ENCODE results near the gene CDC42BPB. TPM values are rescaled to one million over a fixed set of nuclear protein-coding genes. Genes with fewer than 3 reads are reported as not detected.

Gene CDC42BPB
- total and polyA plus RNA-seq, 2 of the 4 experiments (the other 2 are of a cell fraction): 49.1 to 81.4 TPM

DNA sequence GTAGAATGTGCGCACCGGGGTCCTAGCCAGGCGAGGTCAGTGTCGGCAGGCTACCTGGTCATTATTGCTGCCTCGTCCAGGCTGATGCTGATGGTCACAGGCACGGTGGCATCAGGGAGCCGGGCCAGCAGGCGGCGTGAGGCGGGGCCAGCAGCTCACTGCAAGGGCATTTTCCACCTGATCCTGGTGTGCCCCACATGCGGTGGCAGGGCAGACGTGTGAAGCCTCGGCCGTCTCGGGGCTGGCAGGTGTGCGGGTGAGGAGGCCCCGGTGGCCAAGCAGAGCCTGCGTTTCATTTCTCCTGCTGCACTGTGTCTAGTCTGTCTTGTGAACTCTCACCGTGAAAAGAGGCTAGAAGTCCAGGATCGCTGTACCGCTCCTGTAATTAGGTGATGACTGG is 146.9 kb downstream of the CDC42BPB start:
- POLR2A ChIA-PET (ENCODE audit: unreplicated experiment): no interaction called here
- no peak overlapping the region for H2BK120ac ChIP-seq (ENCODE audit: low read depth, low read length)
- 0 out of 2 replicates have a peak, but pooled peaks cover 2% of the 10 kb centered on the region for H3K9me1 ChIP-seq (ENCODE audit: insufficient read depth, low read length)
- no peak overlapping the region for H3K23ac ChIP-seq (ENCODE audit: low read depth, low read length)
- no peak overlapping the region for H4K8ac ChIP-seq (ENCODE audit: low read depth in 2 of 2, low read length in 2 of 2)
- no peak overlapping the region for H3K4ac ChIP-seq (ENCODE audit: low read depth, low read length)
- TF ChIP-seq RAD21 (IDR thresholded peaks at IDR 0.05; ENCODE audit: low read length): no peak
- TF ChIP-seq, protein P1, sequence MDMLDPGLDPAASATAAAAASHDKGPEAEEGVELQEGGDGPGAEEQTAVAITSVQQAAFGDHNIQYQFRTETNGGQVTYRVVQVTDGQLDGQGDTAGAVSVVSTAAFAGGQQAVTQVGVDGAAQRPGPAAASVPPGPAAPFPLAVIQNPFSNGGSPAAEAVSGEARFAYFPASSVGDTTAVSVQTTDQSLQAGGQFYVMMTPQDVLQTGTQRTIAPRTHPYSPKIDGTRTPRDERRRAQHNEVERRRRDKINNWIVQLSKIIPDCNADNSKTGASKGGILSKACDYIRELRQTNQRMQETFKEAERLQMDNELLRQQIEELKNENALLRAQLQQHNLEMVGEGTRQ (IDR thresholded peaks at IDR 0.05; ENCODE audit: low read depth, low read length): no peak
- dilution Hi-C loops (cut with HindIII; ENCODE audit: low sequenced_read_pairs, unreplicated experiment): no loop called here
- no peaks in the 10 kb centered on the region for H3K9me3 ChIP-seq (ENCODE audit: control insufficient read depth, insufficient read depth, low read length)
- no peak overlapping the region for H3K27ac ChIP-seq (ENCODE audit: insufficient read depth, low read length)
- no peaks in the 10 kb centered on the region for H3K79me1 ChIP-seq (ENCODE audit: low read depth in 1 of 2, low read length in 2 of 2)
- H2AK9ac ChIP-seq (replicated peaks; ENCODE audit: low read depth, low read length, poor library complexity): no peak overlapping the region
- no peak overlapping the region for H4K91ac ChIP-seq (ENCODE audit: insufficient read depth, low read depth, low read length)
- no peak overlapping the region for H2AFZ ChIP-seq (replicated peaks; ENCODE audit: low read length, poor library complexity)
- H2BK20ac ChIP-seq (ENCODE audit: low read depth, low read length): no peak overlapping the region
- H2BK5ac ChIP-seq (ENCODE audit: low read depth, low read length, poor library complexity, severe bottlenecking): no peak overlapping the region
- ATAC-seq (ENCODE audit: low read depth) (no peak), DNase-seq (no peak)
- no TSS peak for BruUV-seq (replicated peaks)
- H4K20me1 ChIP-seq (ENCODE audit: insufficient read depth, low read length): no peaks in the 10 kb centered on the region; the same call in 1 of the 2 replicates
- no peaks in the 10 kb centered on the region for H3K27me3 ChIP-seq (ENCODE audit: control insufficient read depth, insufficient read depth, low read length)
- H4K5ac ChIP-seq (ENCODE audit: low read depth, low read length): no peak overlapping the region
- H3K56ac ChIP-seq (ENCODE audit: extremely low read depth, insufficient read depth, low read length): no peak overlapping the region
- CTCF ChIA-PET: no interaction called here
- no peak overlapping the region for H2BK15ac ChIP-seq (ENCODE audit: low read depth, low read length)
- H3K18ac ChIP-seq (ENCODE audit: low read depth, low read length): no peak overlapping the region
- H3K4me3 ChIP-seq (ENCODE audit: insufficient read depth, low read depth, low read length): no peak overlapping the region
- H3K4me2 ChIP-seq (ENCODE audit: low read depth, low read length): no peak overlapping the region
- intact Hi-C loops (cut with micrococcal nuclease): loop anchor here (10.0 kb wide), 1 partner anchor 316 kb away; the partner anchor contains the start of gene RCOR1
- H3K4me1 ChIP-seq (ENCODE audit: control insufficient read depth, insufficient read depth, low read length): no peaks in the 10 kb centered on the region
- no peak overlapping the region for H3K9ac ChIP-seq (ENCODE audit: low read depth, low read length)
- H3K14ac ChIP-seq (replicated peaks; ENCODE audit: low read depth, low read length): no peak overlapping the region
- H3K36me3 ChIP-seq (ENCODE audit: control insufficient read depth, insufficient read depth, low read length): peaks cover 6% of the 10 kb centered on the region
- in situ Hi-C loops (cut with MboI; ENCODE audit: low sequenced_read_pairs): loop anchor here (10.0 kb wide), 2 partner anchors 136 to 216 kb away; partner anchors contain the start of gene TRAF3
- H2AK5ac ChIP-seq (ENCODE audit: low read depth, low read length): no peak overlapping the region
- WGBS, 2 experiments (ENCODE audit: extremely low coverage in 2 of 2, insufficient read length in 1 of 2): 93% methylated on average over 17 of the region's 21 CpGs; no CpG with 5 or more reads in 1 of the 2 experiments
